Endothelial cell of umbilical vein (primary cell): ENCODE results near the gene SEC24C. TPM values are rescaled to one million over a fixed set of nuclear protein-coding genes. Genes with fewer than 3 reads are reported as not detected.

Source experiments
- BruUV-seq: library from RNA; stranded (reverse); fragments of 400-500 nt; replicated peaks from 2 replicates; lab custom pipeline; 2021; lab: Mats Ljungman, UMichigan
- CTCF ChIA-PET: fragments of 300-600, 350-600 bp; sonication (Branson Sonifier 250); formaldehyde crosslinking; loops from one replicate; lab custom pipeline; 2021; ENCODE audit warnings: antibody characterized with exemption, inconsistent platforms; lab: Charles Lee
- POLR2A ChIA-PET: fragments of 300-600, 350-600 bp; sonication (Branson Sonifier 250); formaldehyde crosslinking; loops from one replicate; lab custom pipeline; 2021; ENCODE audit warnings: antibody characterized with exemption, inconsistent platforms; lab: Charles Lee
- DNase-seq: peaks from one replicate; pipeline ENCODE4 v3.0.0-alpha.2; 2011; ENCODE audit warnings: low read depth, low spot score
- FAIRE-seq: peaks from 2 replicates; lab custom pipeline; 2011; peaks lifted over from hg19 to GRCh38; lab: Jason Lieb, UNC
- H2AFZ ChIP-seq: 2 replicates; pipeline ENCODE4 v1.6.0; 2012; ENCODE audit warnings: low read depth, low read length, control low read depth, inconsistent platforms
- H3K27ac ChIP-seq: 2 replicates; pipeline ENCODE4 v1.5.1; 2011; ENCODE audit warnings: low read depth, mild to moderate bottlenecking, control low read depth, low read length, moderate library complexity; ENCODE audit not compliant: insufficient read depth
- H3K27me3 ChIP-seq, 2 experiments: 2 replicates each; pipeline versions ENCODE4 v1.6.0 to v1.6.1; 2011; ENCODE audit warnings: low read length in 2 of 2, mixed read lengths in 1 of 2; ENCODE audit not compliant: control insufficient read depth in 2 of 2, insufficient read depth in 2 of 2
- H3K36me3 ChIP-seq, 2 experiments: 2 replicates in 1 of 2; 3 replicates in 1 of 2; pipeline ENCODE4 v1.5.1; 2011; ENCODE audit warnings: low read length in 2 of 2, mild to moderate bottlenecking in 1 of 2, moderate library complexity in 1 of 2; ENCODE audit not compliant: control insufficient read depth in 2 of 2, insufficient read depth in 2 of 2; ENCODE audit errors: extremely low read depth in 1 of 2
- H3K4me1 ChIP-seq: 3 replicates; pipeline ENCODE4 v1.5.1; 2011; ENCODE audit warnings: mild to moderate bottlenecking, low read length; ENCODE audit not compliant: control insufficient read depth, insufficient read depth; ENCODE audit errors: extremely low read depth
- H3K4me2 ChIP-seq: 2 replicates; pipeline ENCODE4 v1.6.1; 2011; ENCODE audit warnings: low read length, control low read depth, mixed read lengths; ENCODE audit not compliant: insufficient read depth
- H3K4me3 ChIP-seq, 3 experiments: fragments of 200-600 bp in 1 of 3; sonication (generic), shearing (Covaris generic) in 1 of 3; replicated peaks in 1 of 3; 2 replicates each; pipeline ENCODE4 v1.5.1; 2011 to 2016; ENCODE audit warnings: control low read depth in 3 of 3, low read length in 3 of 3, mild to moderate bottlenecking in 2 of 3, inconsistent platforms in 1 of 3, low read depth in 1 of 3, moderate library complexity in 1 of 3; ENCODE audit not compliant: insufficient read depth in 1 of 3
- H3K79me2 ChIP-seq: 2 replicates; pipeline ENCODE4 v1.6.0; 2012; ENCODE audit warnings: low read length, inconsistent platforms; ENCODE audit not compliant: control insufficient read depth, insufficient read depth
- H3K9ac ChIP-seq: replicated peaks from 2 replicates; pipeline ENCODE3; 2011; ENCODE audit warnings: low read length, control low read depth; ENCODE audit not compliant: insufficient read depth; ENCODE audit errors: extremely low read depth
- H3K9me1 ChIP-seq: replicated peaks from 3 replicates; pipeline ENCODE4 v1.6.0; 2011; ENCODE audit warnings: mild to moderate bottlenecking, low read length; ENCODE audit not compliant: control insufficient read depth, insufficient read depth; ENCODE audit errors: extremely low read depth
- H3K9me3 ChIP-seq: replicated peaks from 2 replicates; pipeline ENCODE4 v1.5.1; 2012; ENCODE audit warnings: low read length, inconsistent platforms; ENCODE audit not compliant: control insufficient read depth, insufficient read depth
- H4K20me1 ChIP-seq: replicated peaks from 2 replicates; pipeline ENCODE3; 2011; ENCODE audit warnings: mild to moderate bottlenecking, low read length; ENCODE audit not compliant: control insufficient read depth, insufficient read depth; ENCODE audit errors: extremely low read depth
- GATA2 ChIP-seq: IDR thresholded peaks from 2 replicates; pipeline ENCODE4 v1.7.0; 2011; ENCODE audit warnings: low read depth, mild to moderate bottlenecking, moderate library complexity, mixed read lengths, low read length; ENCODE audit not compliant: insufficient read length, insufficient read depth
- JUN ChIP-seq: IDR thresholded peaks from 2 replicates; pipeline ENCODE4 v1.6.1; 2011; ENCODE audit warnings: borderline replicate concordance, low read depth; ENCODE audit not compliant: insufficient read length, insufficient read depth
- MYC ChIP-seq: IDR thresholded peaks from one replicate; pipeline ENCODE4 v1.6.1; 2011; ENCODE audit warnings: mild to moderate bottlenecking, low read depth, low read length
- POLR2A ChIP-seq: IDR thresholded peaks from 2 replicates; pipeline ENCODE4 v1.6.1; 2012; ENCODE audit warnings: low read depth, mild to moderate bottlenecking, control low read depth, low read length
- POLR2AphosphoS5 ChIP-seq: IDR thresholded peaks from 2 replicates; pipeline ENCODE4 v1.6.1; 2012; ENCODE audit warnings: low read depth, mild to moderate bottlenecking, control low read depth, low read length, moderate library complexity; ENCODE audit not compliant: insufficient read depth
- dilution Hi-C: fragments of 300-500 bp; cut with MboI; formaldehyde crosslinking; loops from one replicate; pipeline ENCODE4 v1.15.0; 2019; ENCODE audit warnings: low sequenced_read_pairs; ENCODE audit not compliant: extremely low pct_ligation_motif_present
- intact Hi-C: fragments of 100-400 bp; cut with micrococcal nuclease; formaldehyde crosslinking; loops from one replicate; pipeline ENCODE4 v1.10.0; 2022
- polyA plus RNA-seq, 4 experiments: library from polyadenylated mRNA; depleted of rRNA in 3 of 4; stranded (reverse) in 3 of 4; unstranded in 1 of 4; fragments of >200 nt; gene quantifications; 2 replicates each; pipeline versions ENCODE4 v1.2.1 to v1.2.3, GENCODE V29; 2011 to 2012; ENCODE audit warnings: missing spikeins in 1 of 4
- total RNA-seq: library from RNA; stranded (reverse); gene quantifications from 2 replicates; pipeline ENCODE4 v1.2.3, GENCODE V29; 2021
- TF ChIP-seq, protein P1 (sequence below), 2 donors: IDR thresholded peaks; 1 replicate in 1 of 2; 2 replicates in 1 of 2; pipeline ENCODE4 v1.5.1; 2011; ENCODE audit warnings: low read length in 2 of 2, mild to moderate bottlenecking in 2 of 2, moderate library complexity in 2 of 2, control low read depth in 1 of 2, inconsistent platforms in 1 of 2, low read depth in 1 of 2; ENCODE audit not compliant: insufficient read depth in 1 of 2; ENCODE audit errors: extremely low read depth in 1 of 2
- TF ChIP-seq, protein P2 (sequence below): IDR thresholded peaks from 2 replicates; pipeline ENCODE4 v1.6.1; 2011; ENCODE audit not compliant: insufficient read depth, insufficient read length

Gene SEC24C
- total and polyA plus RNA-seq, 2 donors (not counting 3 experiments of a cell fraction or from before 2014, with no cell fraction given) = 95.5 to 108 TPM

DNA sequence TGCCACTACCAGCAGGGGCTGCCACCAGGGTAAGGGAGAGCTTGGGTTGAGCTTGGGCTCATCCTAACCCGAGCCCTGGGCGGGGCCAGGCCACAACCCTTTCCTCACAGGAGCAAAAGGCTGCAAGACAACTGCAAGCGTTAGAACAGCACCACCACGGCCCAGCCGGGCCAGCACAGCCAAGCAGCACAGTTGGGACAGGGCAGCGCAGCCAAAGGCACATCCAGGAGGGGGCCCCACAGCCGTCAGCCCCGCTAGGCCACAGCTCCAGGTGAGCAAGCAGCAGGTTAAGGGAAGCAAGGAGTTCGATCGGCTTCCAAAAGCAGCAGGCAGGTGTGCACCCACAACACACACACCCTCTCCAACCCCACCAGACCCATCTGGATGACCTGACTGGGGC, 74.2 kb downstream of the SEC24C start:
- intact Hi-C loops (no loop called here), dilution Hi-C loops (no loop called here)
- FAIRE-seq (no peak), DNase-seq (no peak)
- no peak overlapping the region for H3K27ac ChIP-seq
- no peaks in the 10 kb centered on the region for H3K9me3 ChIP-seq
- H3K79me2 ChIP-seq = no peaks in the 10 kb centered on the region
- H3K36me3 ChIP-seq = peaks cover 6 to 8% of the 10 kb centered on the region in 2 experiments
- no peaks in the 10 kb centered on the region for H3K27me3 ChIP-seq
- H3K4me1 ChIP-seq = peaks cover 39% of the 10 kb centered on the region
- TF ChIP-seq JUN = no peak
- no peak for TF ChIP-seq MYC
- TF ChIP-seq, protein P1, sequence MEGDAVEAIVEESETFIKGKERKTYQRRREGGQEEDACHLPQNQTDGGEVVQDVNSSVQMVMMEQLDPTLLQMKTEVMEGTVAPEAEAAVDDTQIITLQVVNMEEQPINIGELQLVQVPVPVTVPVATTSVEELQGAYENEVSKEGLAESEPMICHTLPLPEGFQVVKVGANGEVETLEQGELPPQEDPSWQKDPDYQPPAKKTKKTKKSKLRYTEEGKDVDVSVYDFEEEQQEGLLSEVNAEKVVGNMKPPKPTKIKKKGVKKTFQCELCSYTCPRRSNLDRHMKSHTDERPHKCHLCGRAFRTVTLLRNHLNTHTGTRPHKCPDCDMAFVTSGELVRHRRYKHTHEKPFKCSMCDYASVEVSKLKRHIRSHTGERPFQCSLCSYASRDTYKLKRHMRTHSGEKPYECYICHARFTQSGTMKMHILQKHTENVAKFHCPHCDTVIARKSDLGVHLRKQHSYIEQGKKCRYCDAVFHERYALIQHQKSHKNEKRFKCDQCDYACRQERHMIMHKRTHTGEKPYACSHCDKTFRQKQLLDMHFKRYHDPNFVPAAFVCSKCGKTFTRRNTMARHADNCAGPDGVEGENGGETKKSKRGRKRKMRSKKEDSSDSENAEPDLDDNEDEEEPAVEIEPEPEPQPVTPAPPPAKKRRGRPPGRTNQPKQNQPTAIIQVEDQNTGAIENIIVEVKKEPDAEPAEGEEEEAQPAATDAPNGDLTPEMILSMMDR (IDR thresholded peaks at IDR 0.05; ENCODE audit: extremely low read depth in 1 of 2, insufficient read depth in 1 of 2, low read depth in 1 of 2, low read length in 2 of 2) = no peak
- no peak for TF ChIP-seq GATA2
- TF ChIP-seq POLR2AphosphoS5 = no peak
- TF ChIP-seq, protein P2, sequence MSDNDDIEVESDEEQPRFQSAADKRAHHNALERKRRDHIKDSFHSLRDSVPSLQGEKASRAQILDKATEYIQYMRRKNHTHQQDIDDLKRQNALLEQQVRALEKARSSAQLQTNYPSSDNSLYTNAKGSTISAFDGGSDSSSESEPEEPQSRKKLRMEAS = no peak
- TF ChIP-seq POLR2A = no peak
- CTCF ChIA-PET = interaction anchor here (0.7 to 5.8 kb wide), 8 partner anchors 9 to 61 kb away, joined by 3 to 54 read pairs (median 8); no protein-coding TSS in a partner anchor
- no TSS peak for BruUV-seq
- H2AFZ ChIP-seq = no peak overlapping the region
- no peaks in the 10 kb centered on the region for H4K20me1 ChIP-seq
- no peak overlapping the region for H3K4me3 ChIP-seq
- POLR2A ChIA-PET = no interaction called here
- H3K9ac ChIP-seq = no peak overlapping the region
- no peak overlapping the region for H3K4me2 ChIP-seq
- H3K9me1 ChIP-seq = no peaks in the 10 kb centered on the region
